ENCODE results near the gene SMG6.

SMG6 gene

DNA sequence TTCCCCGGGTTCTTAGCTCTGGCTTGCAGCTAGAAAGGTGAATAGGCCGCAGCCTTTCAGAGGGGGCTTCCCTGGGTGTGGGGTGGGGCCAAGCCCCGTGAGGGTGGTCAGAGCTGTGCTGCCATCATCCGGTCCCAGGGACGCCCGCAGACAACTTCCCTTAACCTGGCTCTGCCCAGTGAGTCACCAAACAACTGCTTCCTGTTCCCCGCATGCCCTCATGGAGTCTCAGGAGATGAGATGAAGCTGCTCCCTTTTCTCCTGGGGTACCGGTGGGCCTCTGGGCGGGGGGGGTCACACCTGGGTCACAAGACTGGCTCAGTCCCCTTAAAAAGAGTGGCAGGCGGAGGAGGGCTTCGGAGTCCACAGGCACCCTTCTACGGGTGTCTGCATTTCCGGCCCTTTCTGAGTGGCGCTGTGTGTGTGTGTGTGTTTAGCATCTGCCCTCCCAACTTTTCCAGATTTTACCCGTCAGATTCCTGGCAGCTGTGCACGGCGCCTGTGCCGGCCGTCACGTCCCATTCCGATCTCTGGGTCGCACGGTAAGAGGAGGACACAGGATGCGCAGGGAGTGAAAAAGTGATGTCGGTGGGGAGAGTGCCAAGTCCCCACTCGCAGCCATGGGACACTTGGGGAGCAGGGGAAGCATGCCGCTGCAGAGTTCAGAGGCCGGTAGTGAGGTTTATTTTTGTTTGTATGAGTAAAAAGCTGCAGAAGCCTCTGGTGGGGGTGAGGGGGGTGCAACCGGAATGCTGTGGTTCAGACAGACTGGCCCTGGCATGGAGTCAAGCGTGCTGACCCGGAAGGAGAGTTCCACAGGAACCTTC lies 231.9 kb downstream of the SMG6 start:
- TF ChIP-seq, protein P1, sequence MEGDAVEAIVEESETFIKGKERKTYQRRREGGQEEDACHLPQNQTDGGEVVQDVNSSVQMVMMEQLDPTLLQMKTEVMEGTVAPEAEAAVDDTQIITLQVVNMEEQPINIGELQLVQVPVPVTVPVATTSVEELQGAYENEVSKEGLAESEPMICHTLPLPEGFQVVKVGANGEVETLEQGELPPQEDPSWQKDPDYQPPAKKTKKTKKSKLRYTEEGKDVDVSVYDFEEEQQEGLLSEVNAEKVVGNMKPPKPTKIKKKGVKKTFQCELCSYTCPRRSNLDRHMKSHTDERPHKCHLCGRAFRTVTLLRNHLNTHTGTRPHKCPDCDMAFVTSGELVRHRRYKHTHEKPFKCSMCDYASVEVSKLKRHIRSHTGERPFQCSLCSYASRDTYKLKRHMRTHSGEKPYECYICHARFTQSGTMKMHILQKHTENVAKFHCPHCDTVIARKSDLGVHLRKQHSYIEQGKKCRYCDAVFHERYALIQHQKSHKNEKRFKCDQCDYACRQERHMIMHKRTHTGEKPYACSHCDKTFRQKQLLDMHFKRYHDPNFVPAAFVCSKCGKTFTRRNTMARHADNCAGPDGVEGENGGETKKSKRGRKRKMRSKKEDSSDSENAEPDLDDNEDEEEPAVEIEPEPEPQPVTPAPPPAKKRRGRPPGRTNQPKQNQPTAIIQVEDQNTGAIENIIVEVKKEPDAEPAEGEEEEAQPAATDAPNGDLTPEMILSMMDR (IDR thresholded peaks at IDR 0.05): no peak

DNA sequence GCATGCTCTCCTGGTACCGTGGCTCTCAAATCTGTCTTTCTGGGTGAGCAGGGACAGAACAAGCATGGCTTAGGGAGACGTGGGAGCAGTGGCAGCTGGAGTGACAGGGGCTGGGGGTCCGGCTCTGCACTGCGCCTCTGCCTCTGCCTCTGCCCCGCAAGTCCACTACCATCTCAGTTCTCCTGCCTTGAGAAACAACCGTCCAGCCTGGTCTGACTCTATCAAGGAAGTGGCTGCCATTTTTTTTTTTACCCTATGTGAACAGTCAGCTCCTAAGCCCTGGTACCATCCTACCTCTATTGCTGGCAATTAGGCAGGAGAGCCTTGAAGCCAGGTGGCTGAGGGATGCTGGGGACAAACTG lies 232.6 kb downstream of the SMG6 start:
- TF ChIP-seq, protein P1 (IDR thresholded peaks at IDR 0.05): no peak

DNA sequence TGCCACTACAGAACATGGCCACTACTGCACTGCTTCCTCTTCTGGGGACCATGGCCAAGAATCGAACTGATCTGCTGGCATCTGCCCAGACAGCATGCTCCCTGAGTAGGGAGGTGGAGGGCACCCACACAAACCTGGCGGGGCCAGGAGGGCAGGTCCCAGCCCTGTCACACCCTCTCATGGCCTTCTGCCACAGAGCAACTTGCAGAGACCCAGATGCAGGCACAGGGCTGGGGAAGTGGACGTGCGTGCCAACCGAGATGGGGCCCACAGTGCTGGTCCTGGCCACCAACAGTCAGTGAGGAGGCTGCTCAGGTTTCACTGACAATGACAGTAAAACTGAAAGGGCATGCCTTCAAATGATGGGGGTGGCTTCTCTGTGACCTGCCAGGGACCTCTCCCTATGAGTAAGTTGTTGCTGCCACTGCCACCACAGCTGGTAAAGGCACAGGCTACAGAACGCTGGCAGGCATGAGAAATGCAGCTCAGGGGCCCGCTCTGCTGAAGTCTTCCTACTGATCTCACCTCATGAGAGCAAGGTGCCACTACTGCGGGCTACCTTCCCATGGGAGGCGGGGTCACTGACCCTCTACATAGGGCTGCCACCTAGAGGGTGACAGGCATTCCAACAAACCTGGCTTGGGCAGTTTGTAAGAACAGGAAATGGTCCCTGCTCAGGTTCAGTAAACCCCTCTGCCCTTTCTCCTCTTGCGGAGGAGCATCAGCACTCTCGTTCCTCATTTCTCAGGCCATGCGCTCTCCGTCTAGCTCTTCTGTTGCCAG lies 233.2 kb downstream of the SMG6 start:
- TF ChIP-seq, protein P1 (IDR thresholded peaks at IDR 0.05): no peak

- TF ChIP-seq, protein P1 (IDR thresholded peaks at IDR 0.05): no peak
Measured at GRCh38 chr17:2068519-2069051, 235.0 kb downstream of the SMG6 start.

DNA sequence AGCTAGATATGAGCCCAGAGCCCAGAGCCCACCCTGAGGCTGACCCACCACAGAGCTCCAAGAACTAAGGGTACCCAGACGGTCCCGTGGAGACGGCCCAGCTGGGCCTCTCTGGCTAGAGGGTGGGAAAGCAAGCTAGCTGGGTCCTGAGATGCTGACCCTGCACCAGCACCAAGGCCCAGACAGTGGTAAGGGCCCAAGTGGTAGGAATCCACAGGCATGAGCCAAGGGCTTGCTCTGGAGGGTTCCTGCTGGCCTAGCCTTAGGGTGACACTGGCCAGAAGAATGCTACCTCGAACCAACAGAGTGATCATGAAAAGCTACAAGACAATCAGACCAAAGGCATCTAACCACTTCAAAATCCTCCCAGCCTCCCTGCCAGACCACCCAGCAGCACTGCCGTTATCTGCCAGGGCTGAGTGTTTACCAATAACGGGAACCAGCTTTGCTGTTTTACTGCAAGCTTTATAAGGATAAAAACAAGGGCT lies 235.5 kb downstream of the SMG6 start:
- TF ChIP-seq, protein P1 (IDR thresholded peaks at IDR 0.05): no peak

DNA sequence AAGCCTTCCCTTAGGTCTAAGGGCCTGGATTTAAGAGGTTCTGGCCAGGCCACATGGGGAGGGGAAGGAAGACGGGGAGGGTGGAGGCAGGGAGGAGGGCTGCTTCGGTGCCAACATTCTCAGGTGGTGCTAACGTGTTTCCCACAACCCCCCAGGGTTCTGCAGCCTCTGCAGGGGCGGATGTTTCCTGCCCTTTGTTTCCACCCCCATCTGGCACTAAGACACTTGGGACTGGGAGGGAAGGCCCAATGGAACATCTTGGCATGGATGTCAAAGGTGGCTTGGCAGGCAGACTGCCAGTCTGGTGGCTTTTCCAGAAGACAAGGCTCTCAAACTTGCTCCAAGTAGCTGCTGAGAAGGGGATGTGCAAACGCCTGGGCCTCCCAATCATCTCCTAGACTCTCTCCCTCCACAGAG lies 236.0 kb downstream of the SMG6 start:
- TF ChIP-seq, protein P1 (IDR thresholded peaks at IDR 0.05): no peak

DNA sequence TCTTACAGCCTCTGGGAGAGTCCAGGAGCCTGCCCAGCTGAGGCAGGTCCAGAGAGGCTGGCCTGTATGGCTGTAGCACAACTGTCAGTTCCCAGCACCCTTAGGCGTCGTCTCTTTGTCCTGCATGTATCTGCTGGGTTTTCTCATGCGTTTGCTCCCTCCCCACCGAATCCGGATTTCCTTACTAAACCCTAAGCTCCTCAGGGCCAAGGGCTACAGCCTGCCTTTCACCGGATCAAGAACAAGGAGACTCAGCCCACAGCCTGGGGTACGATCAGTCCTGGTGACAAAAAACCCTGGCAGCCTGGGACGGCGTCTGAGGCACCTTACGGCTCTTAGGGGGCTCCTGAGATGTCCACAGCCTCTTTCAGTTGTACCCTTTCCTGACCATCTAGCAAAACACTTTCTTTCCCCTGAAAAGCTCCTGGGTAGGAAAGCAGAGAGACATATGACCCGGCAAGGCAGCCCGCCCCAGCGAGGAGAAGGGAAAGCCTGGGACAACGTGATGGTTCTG lies 236.5 kb downstream of the SMG6 start:
- TF ChIP-seq, protein P1 (IDR thresholded peaks at IDR 0.05): no peak
